ENCODE measurements around the gene CCL25. TPM values are rescaled to one million over a fixed set of nuclear protein-coding genes. Genes with fewer than 3 reads are reported as not detected.

Gene CCL25
- total and polyA plus RNA-seq, 3 donors from 2014 or later = 0.47 to 1.7 TPM; not detected in 1

GRCh38 chr19:8090950-8091349, 38.4 kb downstream of the CCL25 start:
- TF ChIP-seq CTCF (IDR thresholded peaks at IDR 0.05) (no peak), POLR2A (IDR thresholded peaks at IDR 0.05) (no peak)
- no peaks in the 10 kb centered on the region for H3K4me1 ChIP-seq
- H3K27ac ChIP-seq = no peak overlapping the region
- H3K27me3 ChIP-seq = no peaks in the 10 kb centered on the region
- H3K9me3 ChIP-seq = no peaks in the 10 kb centered on the region
- WGBS, 2 donors = 91 to 100% methylated on average over 1 to 2 of the region's 2 CpGs
- no peak overlapping the region for H3K4me3 ChIP-seq
- no peak for DNase-seq
- intact Hi-C loops (cut with DNase I; ENCODE audit: low total_unique reads) = no loop called here
- H3K36me3 ChIP-seq (ENCODE audit: low read depth, missing control alignments) = no peaks in the 10 kb centered on the region

DNA sequence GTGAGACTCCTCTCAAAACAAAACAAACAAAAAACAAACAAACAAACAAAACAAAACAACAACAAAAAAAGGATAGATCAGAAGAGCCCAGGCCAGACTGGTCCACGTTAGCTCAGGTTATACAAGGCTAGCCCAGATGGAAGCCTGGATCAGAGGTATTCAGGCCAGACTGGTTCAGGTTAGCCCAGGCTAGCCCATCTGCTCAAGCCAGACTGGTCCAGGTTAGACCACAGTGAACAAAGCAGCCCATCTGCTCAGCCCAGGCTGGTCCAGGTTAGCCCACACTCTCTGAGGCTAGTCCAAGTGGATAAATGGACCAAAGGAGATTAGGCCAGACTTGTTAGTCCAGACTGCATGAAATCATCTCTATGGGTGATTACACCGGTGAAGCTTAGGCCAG, 41.2 kb downstream of the CCL25 start:
- no peak for DNase-seq
- Histone ChIP-seq H3K27me3 (no peaks in the 10 kb centered on the region), H3K36me3 (ENCODE audit: low read depth, missing control alignments) (no peaks in the 10 kb centered on the region), H3K4me1 (no peaks in the 10 kb centered on the region), H3K4me3 (no peak overlapping the region), H3K9me3 (no peaks in the 10 kb centered on the region), H3K27ac (no peak overlapping the region)
- no peak for TF ChIP-seq POLR2A (IDR thresholded peaks at IDR 0.05)
- TF ChIP-seq CTCF (IDR thresholded peaks at IDR 0.05) = no peak
- 100% methylated on average over 2 of the region's 2 CpGs for WGBS, 2 donors
- intact Hi-C loops (cut with DNase I; ENCODE audit: low total_unique reads) = no loop called here

DNA sequence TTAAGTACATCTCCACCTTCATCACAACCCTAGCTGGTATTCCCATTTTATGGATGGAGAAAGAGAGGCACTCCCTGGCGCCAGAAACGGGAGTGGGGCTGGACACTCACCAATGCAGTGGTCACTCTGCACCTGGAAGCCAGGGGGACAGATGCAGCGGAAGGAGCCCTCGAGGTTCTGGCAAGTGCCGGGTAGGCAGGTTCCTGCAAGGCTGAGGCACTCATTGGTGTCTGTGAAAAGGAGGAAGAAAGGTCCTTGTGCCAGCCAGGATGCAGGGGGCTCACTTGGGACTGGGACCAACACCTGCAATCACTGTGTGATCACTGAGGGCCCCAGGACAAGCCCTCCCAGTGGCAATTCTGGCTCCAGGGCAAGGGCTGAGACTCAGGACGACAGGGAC, 41.8 kb downstream of the CCL25 start:
- 77 to 88% methylated on average over 6 of the region's 6 CpGs for WGBS, 2 donors
- H3K9me3 ChIP-seq = no peaks in the 10 kb centered on the region
- no peaks in the 10 kb centered on the region for H3K36me3 ChIP-seq (ENCODE audit: low read depth, missing control alignments)
- no peak overlapping the region for H3K4me3 ChIP-seq
- H3K27me3 ChIP-seq = no peaks in the 10 kb centered on the region
- TF ChIP-seq POLR2A (IDR thresholded peaks at IDR 0.05) (no peak), CTCF (IDR thresholded peaks at IDR 0.05) (no peak)
- DNase-seq = no peak
- H3K27ac ChIP-seq = no peak overlapping the region
- intact Hi-C loops (cut with DNase I; ENCODE audit: low total_unique reads) = no loop called here
- H3K4me1 ChIP-seq = no peaks in the 10 kb centered on the region

- no peaks in the 10 kb centered on the region for H3K4me1 ChIP-seq
- H3K9me3 ChIP-seq = no peaks in the 10 kb centered on the region
- no peak overlapping the region for H3K27ac ChIP-seq
- 80 to 93% methylated on average over 2 of the region's 2 CpGs for WGBS, 2 donors
- no peak for DNase-seq
- H3K27me3 ChIP-seq = no peaks in the 10 kb centered on the region
- H3K4me3 ChIP-seq = no peak overlapping the region
- H3K36me3 ChIP-seq (ENCODE audit: low read depth, missing control alignments) = no peaks in the 10 kb centered on the region
- intact Hi-C loops (cut with DNase I; ENCODE audit: low total_unique reads) = no loop called here
- no peak for TF ChIP-seq CTCF (IDR thresholded peaks at IDR 0.05)
- TF ChIP-seq POLR2A (IDR thresholded peaks at IDR 0.05) = no peak
These were observed 42.9 kb downstream of the CCL25 start for GRCh38 chr19:8095354-8095886.

DNA sequence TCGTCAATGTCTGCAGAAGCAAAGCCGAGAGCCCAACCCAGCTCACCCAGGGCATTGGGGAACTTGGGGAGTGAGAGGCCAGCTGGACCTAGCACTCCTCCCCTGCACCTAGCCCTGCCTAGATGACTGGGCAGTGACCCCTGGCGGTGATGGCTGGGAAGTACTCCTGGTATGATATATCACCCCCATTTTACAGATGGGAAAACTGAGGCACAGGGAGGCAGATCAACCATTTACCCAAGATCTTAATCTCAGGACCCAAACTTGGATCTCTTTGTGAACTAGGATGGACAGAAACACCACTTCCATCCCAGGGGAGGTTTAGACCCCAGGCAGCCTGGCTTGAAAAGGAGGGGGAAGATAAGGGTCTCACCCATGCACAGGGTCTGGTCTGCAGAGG, 43.5 kb downstream of the CCL25 start:
- no peaks in the 10 kb centered on the region for H3K27me3 ChIP-seq
- no peak overlapping the region for H3K4me3 ChIP-seq
- no peak for TF ChIP-seq POLR2A (IDR thresholded peaks at IDR 0.05)
- no peak for TF ChIP-seq CTCF (IDR thresholded peaks at IDR 0.05)
- intact Hi-C loops (cut with DNase I; ENCODE audit: low total_unique reads) = no loop called here
- DNase-seq = no peak
- H3K27ac ChIP-seq = no peak overlapping the region
- H3K9me3 ChIP-seq = no peaks in the 10 kb centered on the region
- no peaks in the 10 kb centered on the region for H3K4me1 ChIP-seq
- 100% methylated on average over 2 to 3 of the region's 3 CpGs for WGBS, 2 donors
- no peaks in the 10 kb centered on the region for H3K36me3 ChIP-seq (ENCODE audit: low read depth, missing control alignments)
